Measurements from ENCODE around the gene HUWE1.

DNA sequence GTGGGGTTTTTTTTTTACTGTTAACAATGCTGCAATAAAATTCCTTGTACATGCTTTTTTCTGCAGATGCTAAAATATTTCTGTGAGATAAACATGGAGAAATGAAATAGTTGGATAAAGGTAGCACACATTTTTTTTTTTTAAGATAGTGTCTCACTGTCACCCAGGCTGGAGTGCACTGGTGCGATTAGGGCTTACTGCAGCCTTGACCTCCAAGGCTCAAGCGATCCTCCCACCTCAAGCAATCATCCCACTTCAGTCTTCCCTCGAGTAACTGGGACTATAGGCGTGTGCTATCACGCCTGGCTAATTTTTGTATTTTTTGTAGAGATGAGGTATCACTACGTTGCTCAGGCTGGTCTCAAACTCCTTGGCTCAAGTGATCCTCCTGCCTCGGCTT, 1.8 kb upstream of the HUWE1 start:
- TF ChIP-seq CTCF (optimal IDR thresholded peaks at IDR 0.05 in 1 of 3, IDR thresholded peaks at IDR 0.05 in 1 of 3, conservative IDR thresholded peaks at IDR 0.05 in 1 of 3; ENCODE audit: extremely low read depth in 1 of 3, insufficient read depth in 2 of 3, low read length in 3 of 3) (no peak), EZH2 (IDR thresholded peaks at IDR 0.05; ENCODE audit: low read length) (no peak)
